Thyroid gland (tissue), 4 donors: Measurements from ENCODE around the gene HDDC3. TPM values are rescaled to one million over a fixed set of nuclear protein-coding genes. Genes with fewer than 3 reads are reported as not detected.

Source experiments
- DNase-seq, 2 donors: peaks; one replicate each; pipeline ENCODE4 v3.0.0-alpha.2; 2019
- H3K27ac ChIP-seq, 3 donors: fragments of 200-600 bp; sonication (generic); 1 replicate in 2 of 3; 2 replicates in 1 of 3; pipeline ENCODE4 v1.5.1; 2016 to 2019; ENCODE audit warnings: mild to moderate bottlenecking in 1 of 3, moderate library complexity in 1 of 3
- H3K27me3 ChIP-seq: fragments of 200-600 bp; sonication (generic); one replicate; pipeline ENCODE4 v1.5.1; 2019
- H3K36me3 ChIP-seq, 2 donors: fragments of 200-600 bp; sonication (generic); one replicate each; pipeline ENCODE4 v1.5.1; 2016 to 2019
- H3K4me1 ChIP-seq, 2 donors: fragments of 200-600 bp; sonication (generic); one replicate each; pipeline ENCODE4 v1.5.1; 2017 to 2019
- H3K4me3 ChIP-seq, 3 donors: fragments of 200-600 bp; sonication (generic); replicated peaks in 1 of 3; 1 replicate in 2 of 3; 2 replicates in 1 of 3; pipeline ENCODE4 v1.5.1; 2016; ENCODE audit warnings: mild to moderate bottlenecking in 1 of 3
- H3K9me3 ChIP-seq: fragments of 200-600 bp; sonication (generic); one replicate; pipeline ENCODE4 v1.5.1; 2017
- CTCF ChIP-seq, 6 experiments: fragments of 200-600 bp in 3 of 6; fragments of 450-650 bp in 3 of 6; sonication (generic) in 3 of 6; IDR thresholded peaks; one replicate each; pipeline ENCODE4 v1.5.1; 2016 to 2019; ENCODE audit warnings: antibody characterized with exemption in 6 of 6, mild to moderate bottlenecking in 2 of 6, inconsistent platforms in 1 of 6, moderate library complexity in 1 of 6
- POLR2A ChIP-seq, 2 donors: fragments of 450-650 bp; IDR thresholded peaks; one replicate each; pipeline ENCODE4 v1.6.1; 2017; ENCODE audit warnings: antibody characterized with exemption in 2 of 2, mild to moderate bottlenecking in 2 of 2, moderate library complexity in 1 of 2
- WGBS, 2 donors: methylation state at CpG; one replicate each; pipeline ENCODE4 v1.1.5; 2017; 5-methylcytosine and 5-hydroxymethylcytosine counted together
- intact Hi-C: fragments of 100-400 bp; cut with DNase I; formaldehyde crosslinking; loops from one replicate; pipeline ENCODE4 v1.15.1; 2023
- total RNA-seq, 4 donors: library from RNA; depleted of rRNA; stranded (reverse); fragments of >200 nt; gene quantifications; one replicate each; pipeline ENCODE4 v1.2.3, GENCODE V29; 2016

HDDC3 gene
- total RNA-seq, 4 donors from 2014 or later = 13.3 to 25.7 (median 18.0) TPM

- Histone ChIP-seq H3K4me1 (no peaks in the 10 kb centered on the region), H3K4me3 (no peak overlapping the region), H3K36me3 (no peaks in the 10 kb centered on the region), H3K9me3 (no peaks in the 10 kb centered on the region), H3K27ac (no peak overlapping the region), H3K27me3 (no peaks in the 10 kb centered on the region)
- no peak for DNase-seq
- 96 to 97% methylated on average over 5 of the region's 5 CpGs for WGBS, 2 donors
- TF ChIP-seq CTCF (IDR thresholded peaks at IDR 0.05) (no peak), POLR2A (IDR thresholded peaks at IDR 0.05) (no peak)
- intact Hi-C loops = no loop called here
Observed at GRCh38 chr15:90972133-90972532, 39.8 kb upstream of the HDDC3 start.

GRCh38 chr15:90970274-90970673 lies 37.9 kb upstream of the HDDC3 start:
- H3K4me3 ChIP-seq = no peak overlapping the region
- no peak for DNase-seq
- no peaks in the 10 kb centered on the region for H3K4me1 ChIP-seq
- intact Hi-C loops = no loop called here
- H3K36me3 ChIP-seq = no peaks in the 10 kb centered on the region
- WGBS, 2 donors = 96 to 97% methylated on average over 7 of the region's 7 CpGs
- no peaks in the 10 kb centered on the region for H3K27me3 ChIP-seq
- H3K27ac ChIP-seq = no peak overlapping the region
- TF ChIP-seq POLR2A (IDR thresholded peaks at IDR 0.05) = no peak
- no peak for TF ChIP-seq CTCF (IDR thresholded peaks at IDR 0.05)
- no peaks in the 10 kb centered on the region for H3K9me3 ChIP-seq

GRCh38 chr15:90968434-90968833 lies 36.1 kb upstream of the HDDC3 start:
- no peak overlapping the region for H3K4me3 ChIP-seq
- H3K27ac ChIP-seq = no peak overlapping the region
- H3K27me3 ChIP-seq = no peaks in the 10 kb centered on the region
- H3K9me3 ChIP-seq = no peaks in the 10 kb centered on the region
- no peak for DNase-seq
- 100% methylated on average over 1 of the region's 1 CpG for WGBS, 2 donors
- intact Hi-C loops = no loop called here
- no peak for TF ChIP-seq POLR2A (IDR thresholded peaks at IDR 0.05)
- no peak for TF ChIP-seq CTCF (IDR thresholded peaks at IDR 0.05)
- no peaks in the 10 kb centered on the region for H3K4me1 ChIP-seq
- no peaks in the 10 kb centered on the region for H3K36me3 ChIP-seq

- intact Hi-C loops = no loop called here
- H3K27me3 ChIP-seq = no peaks in the 10 kb centered on the region
- no peaks in the 10 kb centered on the region for H3K4me1 ChIP-seq
- H3K4me3 ChIP-seq = no peak overlapping the region
- no peak overlapping the region for H3K27ac ChIP-seq
- no peak for DNase-seq
- TF ChIP-seq CTCF (IDR thresholded peaks at IDR 0.05) (no peak), POLR2A (IDR thresholded peaks at IDR 0.05) (no peak)
- H3K9me3 ChIP-seq = no peaks in the 10 kb centered on the region
- peaks cover 0 to 3% of the 10 kb centered on the region in 2 donors for H3K36me3 ChIP-seq
- 95 to 98% methylated on average over 5 of the region's 5 CpGs for WGBS, 2 donors
Observed at GRCh38 chr15:90967206-90967605, 34.9 kb upstream of the HDDC3 start.

- intact Hi-C loops = no loop called here
- DNase-seq = no peak
- TF ChIP-seq CTCF (IDR thresholded peaks at IDR 0.05) (no peak), POLR2A (IDR thresholded peaks at IDR 0.05) (no peak)
- H3K27ac ChIP-seq = no peak overlapping the region
- H3K4me1 ChIP-seq = no peaks in the 10 kb centered on the region
- peaks cover 3 to 11% of the 10 kb centered on the region in 2 donors for H3K36me3 ChIP-seq
- H3K9me3 ChIP-seq = no peaks in the 10 kb centered on the region
- no peaks in the 10 kb centered on the region for H3K27me3 ChIP-seq
- WGBS, 2 donors = 89 to 92% methylated on average over 9 of the region's 9 CpGs
- no peak overlapping the region for H3K4me3 ChIP-seq
Observed at GRCh38 chr15:90966262-90966661, 33.9 kb upstream of the HDDC3 start.
